Trophoblast cell (in vitro differentiated cells and primary cell): ENCODE data around the gene SLC25A23.
A peak's percentile ranks its signal among the peaks of the same experiment; 100 is the strongest.

Source experiments
- DNase-seq, 2 donors: peaks; one replicate each; pipeline ENCODE4 v3.0.0-alpha.2; 2016
- H2AFZ ChIP-seq: 2 replicates; pipeline ENCODE4 v1.6.1; 2013; ENCODE audit warnings: low read length, moderate library complexity, mild to moderate bottlenecking; ENCODE audit not compliant: insufficient read depth, poor library complexity
- H2AK5ac ChIP-seq: 2 replicates; pipeline ENCODE4 v1.6.1; 2013; ENCODE audit warnings: mild to moderate bottlenecking, low read length
- H2BK120ac ChIP-seq: 2 replicates; pipeline ENCODE4 v1.6.1; 2013; ENCODE audit warnings: low read length, mild to moderate bottlenecking, moderate library complexity; ENCODE audit not compliant: insufficient read depth, poor library complexity
- H2BK12ac ChIP-seq: 2 replicates; pipeline ENCODE4 v1.6.1; 2013; ENCODE audit warnings: mild to moderate bottlenecking, low read length, moderate library complexity
- H2BK5ac ChIP-seq: 2 replicates; pipeline ENCODE4 v1.6.1; 2013; ENCODE audit warnings: low read length, low read depth, moderate library complexity, mild to moderate bottlenecking; ENCODE audit not compliant: poor library complexity
- H3K14ac ChIP-seq: 2 replicates; pipeline ENCODE4 v1.6.1; 2013; ENCODE audit warnings: mild to moderate bottlenecking, low read length
- H3K18ac ChIP-seq: 2 replicates; pipeline ENCODE4 v1.6.1; 2013; ENCODE audit warnings: mild to moderate bottlenecking, low read length
- H3K23ac ChIP-seq: 2 replicates; pipeline ENCODE4 v1.6.1; 2013; ENCODE audit warnings: low read length
- H3K27ac ChIP-seq: 2 replicates; pipeline ENCODE4 v1.5.1; 2013; ENCODE audit warnings: low read depth, mild to moderate bottlenecking, inconsistent platforms, low read length, moderate library complexity
- H3K27me3 ChIP-seq: 2 replicates; pipeline ENCODE4 v1.6.1; 2013; ENCODE audit warnings: inconsistent platforms, mild to moderate bottlenecking, low read length, moderate library complexity; ENCODE audit not compliant: insufficient read depth
- H3K36me3 ChIP-seq, 2 experiments: 1 replicate in 1 of 2; 2 replicates in 1 of 2; pipeline ENCODE4 v1.6.1; 2013; ENCODE audit warnings: low read length in 2 of 2, mild to moderate bottlenecking in 2 of 2, moderate library complexity in 1 of 2; ENCODE audit not compliant: insufficient read depth in 2 of 2, control insufficient read depth in 1 of 2
- H3K4ac ChIP-seq: 2 replicates; pipeline ENCODE4 v1.6.1; 2013; ENCODE audit warnings: low read depth, mild to moderate bottlenecking, low read length, moderate library complexity
- H3K4me1 ChIP-seq, 2 experiments: 1 replicate in 1 of 2; 2 replicates in 1 of 2; pipeline ENCODE4 v1.6.1; 2013; ENCODE audit warnings: low read length in 2 of 2, mild to moderate bottlenecking in 2 of 2, moderate library complexity in 1 of 2; ENCODE audit not compliant: insufficient read depth in 2 of 2, control insufficient read depth in 1 of 2
- H3K4me2 ChIP-seq: 2 replicates; pipeline ENCODE4 v1.6.1; 2013; ENCODE audit warnings: inconsistent platforms, mild to moderate bottlenecking, low read length, moderate library complexity
- H3K4me3 ChIP-seq: 2 replicates; pipeline ENCODE4 v1.5.1; 2013; ENCODE audit warnings: mild to moderate bottlenecking, low read depth, low read length, inconsistent platforms
- H3K79me1 ChIP-seq: one replicate; pipeline ENCODE4 v1.6.1; 2013; ENCODE audit warnings: low read length
- H3K79me2 ChIP-seq: 2 replicates; pipeline ENCODE4 v1.6.1; 2013; ENCODE audit warnings: low read length, mild to moderate bottlenecking; ENCODE audit not compliant: control insufficient read depth, insufficient read depth, poor library complexity
- H3K9ac ChIP-seq: 2 replicates; pipeline ENCODE4 v1.6.1; 2013; ENCODE audit warnings: mild to moderate bottlenecking, low read length
- H3K9me3 ChIP-seq: 2 replicates; pipeline ENCODE4 v1.6.1; 2013; ENCODE audit warnings: low read depth, mild to moderate bottlenecking, control low read depth, inconsistent platforms, low read length; ENCODE audit not compliant: insufficient read depth
- H4K12ac ChIP-seq: 2 replicates; pipeline ENCODE4 v1.6.1; 2013; ENCODE audit warnings: low read depth, mild to moderate bottlenecking, low read length, moderate library complexity
- H4K8ac ChIP-seq: 2 replicates; pipeline ENCODE4 v1.6.1; 2013; ENCODE audit warnings: low read depth, mild to moderate bottlenecking, low read length, moderate library complexity
- H4K91ac ChIP-seq: one replicate; pipeline ENCODE4 v1.6.1; 2013; ENCODE audit warnings: low read depth, mild to moderate bottlenecking, low read length, moderate library complexity
- WGBS: extraction: QIAGEN DNeasy Blood & Tissue Kit; methylation state at CpG from one replicate; pipeline ENCODE4 v1.1.7; 2013; ENCODE audit warnings: missing lambda C conversion rate; ENCODE audit not compliant: insufficient read length, insufficient coverage; ENCODE audit errors: extremely low coverage; 5-methylcytosine and 5-hydroxymethylcytosine counted together

Gene SLC25A23

GRCh38 chr19:6490134-6490533, 30.5 kb upstream of the SLC25A23 start:
- WGBS = no CpG with 5 or more reads among the region's 2 CpGs
- DNase-seq = no peak
- no peak overlapping the region for H4K12ac ChIP-seq
- H3K14ac ChIP-seq = no peak overlapping the region
- H3K79me2 ChIP-seq = no peaks in the 10 kb centered on the region
- no peak overlapping the region for H3K9ac ChIP-seq
- no peaks in the 10 kb centered on the region for H3K9me3 ChIP-seq
- H3K4me3 ChIP-seq = no peak overlapping the region
- no peak overlapping the region for H3K27ac ChIP-seq
- H2AK5ac ChIP-seq = no peak overlapping the region
- H3K18ac ChIP-seq = no peak overlapping the region
- no peak overlapping the region for H4K8ac ChIP-seq
- no peak overlapping the region for H2BK12ac ChIP-seq
- H3K23ac ChIP-seq = no peak overlapping the region
- no peak overlapping the region for H4K91ac ChIP-seq
- H2AFZ ChIP-seq = no peak overlapping the region
- H3K27me3 ChIP-seq = no peaks in the 10 kb centered on the region
- H3K79me1 ChIP-seq = no peaks in the 10 kb centered on the region
- H3K4ac ChIP-seq = no peak overlapping the region
- no peaks in the 10 kb centered on the region for H3K36me3 ChIP-seq
- no peak overlapping the region for H2BK120ac ChIP-seq
- no peak overlapping the region for H3K4me2 ChIP-seq
- no peaks in the 10 kb centered on the region for H3K4me1 ChIP-seq
- no peak overlapping the region for H2BK5ac ChIP-seq

GRCh38 chr19:6489278-6490061, 29.9 kb upstream of the SLC25A23 start:
- Histone ChIP-seq H2AFZ (no peak overlapping the region), H3K27me3 (no peaks in the 10 kb centered on the region), H3K9me3 (no peaks in the 10 kb centered on the region), H4K8ac (no peak overlapping the region), H3K4me3 (no peak overlapping the region), H3K4me1 (no peaks in the 10 kb centered on the region), H3K23ac (no peak overlapping the region), H2AK5ac (no peak overlapping the region), H3K27ac (no peak overlapping the region), H3K14ac (no peak overlapping the region), H3K79me1 (no peaks in the 10 kb centered on the region), H3K4me2 (no peak overlapping the region), H3K9ac (no peak overlapping the region), H2BK12ac (no peak overlapping the region), H3K18ac (no peak overlapping the region), H2BK5ac (no peak overlapping the region), H3K36me3 (no peaks in the 10 kb centered on the region), H3K4ac (no peak overlapping the region), H2BK120ac (no peak overlapping the region), H4K12ac (no peak overlapping the region), H3K79me2 (no peaks in the 10 kb centered on the region), H4K91ac (no peak overlapping the region)
- no CpG with 5 or more reads among the region's 15 CpGs for WGBS
- no peak for DNase-seq

DNA sequence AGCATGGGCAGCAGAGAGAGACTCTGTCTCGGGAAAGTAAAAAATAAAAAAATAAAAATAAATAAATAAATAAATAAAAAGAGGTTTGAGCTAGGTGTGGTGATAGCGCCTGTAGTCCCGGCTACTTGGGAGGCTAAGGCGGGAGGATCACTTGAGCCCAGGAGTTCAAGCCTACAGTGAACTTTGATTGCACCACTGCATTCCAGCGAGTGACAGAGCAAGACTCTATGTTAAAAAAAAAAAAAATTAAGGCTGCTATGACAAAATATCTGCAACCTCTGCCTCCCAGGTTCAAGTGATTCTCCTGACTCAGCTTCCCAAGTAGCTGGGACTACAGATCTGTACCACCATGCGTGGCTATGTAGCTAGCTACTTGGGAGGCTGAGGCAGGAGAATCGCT, 25.2 kb upstream of the SLC25A23 start:
- H4K8ac ChIP-seq = no peak overlapping the region
- H3K79me1 ChIP-seq = no peaks in the 10 kb centered on the region
- H2AFZ ChIP-seq = no peak overlapping the region
- no peaks in the 10 kb centered on the region for H3K4me1 ChIP-seq
- no peaks in the 10 kb centered on the region for H3K27me3 ChIP-seq
- H3K27ac ChIP-seq = no peak overlapping the region
- no peak overlapping the region for H3K14ac ChIP-seq
- no peak overlapping the region for H3K4me3 ChIP-seq
- no peak overlapping the region for H3K4ac ChIP-seq
- H4K12ac ChIP-seq = no peak overlapping the region
- no peak overlapping the region for H3K18ac ChIP-seq
- peaks cover 3% of the 10 kb centered on the region for H3K9me3 ChIP-seq
- H3K9ac ChIP-seq = no peak overlapping the region
- no peaks in the 10 kb centered on the region for H3K79me2 ChIP-seq
- H2BK5ac ChIP-seq = no peak overlapping the region
- H3K4me2 ChIP-seq = no peak overlapping the region
- no peak overlapping the region for H2BK12ac ChIP-seq
- H3K23ac ChIP-seq = no peak overlapping the region
- WGBS = no CpG with 5 or more reads among the region's 7 CpGs
- DNase-seq = peak; percentile 56 to 69
- H4K91ac ChIP-seq = no peak overlapping the region
- H2BK120ac ChIP-seq = no peak overlapping the region
- no peak overlapping the region for H2AK5ac ChIP-seq
- no peaks in the 10 kb centered on the region for H3K36me3 ChIP-seq

- H3K23ac ChIP-seq = no peak overlapping the region
- peak in 1 of 2 donors; percentile 24 for DNase-seq
- no peak overlapping the region for H2BK12ac ChIP-seq
- WGBS = no CpG with 5 or more reads among the region's 8 CpGs
- H4K12ac ChIP-seq = no peak overlapping the region
- H2BK5ac ChIP-seq = no peak overlapping the region
- no peak overlapping the region for H3K18ac ChIP-seq
- no peak overlapping the region for H3K9ac ChIP-seq
- no peak overlapping the region for H3K14ac ChIP-seq
- H4K8ac ChIP-seq = no peak overlapping the region
- H3K79me2 ChIP-seq = no peaks in the 10 kb centered on the region
- no peak overlapping the region for H2BK120ac ChIP-seq
- no peak overlapping the region for H3K4me3 ChIP-seq
- H4K91ac ChIP-seq = no peak overlapping the region
- H3K79me1 ChIP-seq = no peaks in the 10 kb centered on the region
- no peak overlapping the region for H3K4ac ChIP-seq
- H3K9me3 ChIP-seq = peaks cover 3% of the 10 kb centered on the region
- no peak overlapping the region for H2AFZ ChIP-seq
- no peaks in the 10 kb centered on the region for H3K27me3 ChIP-seq
- H3K36me3 ChIP-seq = no peaks in the 10 kb centered on the region
- no peak overlapping the region for H2AK5ac ChIP-seq
- H3K4me1 ChIP-seq = no peaks in the 10 kb centered on the region
- H3K27ac ChIP-seq = no peak overlapping the region
- H3K4me2 ChIP-seq = no peak overlapping the region
Measured at GRCh38 chr19:6484230-6484629, 24.6 kb upstream of the SLC25A23 start.
